SK-N-SH (cell line): Measurements from ENCODE around the gene KRTAP4-4. TPM values are rescaled to one million over a fixed set of nuclear protein-coding genes. Genes with fewer than 3 reads are reported as not detected.

Source experiments
- CTCF ChIA-PET: fragments of 300-600, 350-600 bp; formaldehyde crosslinking; extraction: SDS; loops from one replicate; lab custom pipeline; 2021; lab: Yijun Ruan, JAX
- POLR2A ChIA-PET: fragments of 350-600 bp; sonication (Branson Sonifier 250); formaldehyde crosslinking; extraction: SDS; loops from one replicate; lab custom pipeline; 2020; ENCODE audit warnings: antibody characterized with exemption, inconsistent platforms; lab: Yijun Ruan, JAX
- DNase-seq: peaks from one replicate; pipeline ENCODE4 v3.0.0; 2012
- H2AFZ ChIP-seq: fragments of 200-600 bp; sonication (generic); 2 replicates; pipeline ENCODE4 v1.8.1; 2016; ENCODE audit warnings: antibody characterized with exemption, mild to moderate bottlenecking, low read depth
- H3F3A ChIP-seq: fragments of 200-600 bp; sonication (generic); replicated peaks from 2 replicates; pipeline ENCODE3; 2016; ENCODE audit warnings: antibody characterized with exemption, mild to moderate bottlenecking; ENCODE audit not compliant: insufficient read depth
- H3K27ac ChIP-seq, 2 experiments: fragments of 200-500 bp in 1 of 2; fragments of 200-600 bp in 1 of 2; sonication (Bioruptor generic) in 1 of 2; sonication (generic), shearing (Covaris generic) in 1 of 2; 2 replicates each; pipeline versions ENCODE4 v1.5.1 to v1.6.1; 2014 to 2016; ENCODE audit warnings: low read depth in 2 of 2, inconsistent platforms in 1 of 2, low read length in 1 of 2, mild to moderate bottlenecking in 1 of 2, mixed read lengths in 1 of 2
- H3K27me3 ChIP-seq: fragments of 200-600 bp; sonication (generic), shearing (Covaris generic); 2 replicates; pipeline ENCODE4 v1.6.1; 2016; ENCODE audit warnings: mixed run types; ENCODE audit not compliant: insufficient read depth
- H3K36me3 ChIP-seq, 2 experiments: fragments of 200-500 bp in 1 of 2; fragments of 200-600 bp in 1 of 2; sonication (Bioruptor generic) in 1 of 2; sonication (generic) in 1 of 2; replicated peaks in 1 of 2; 2 replicates each; pipeline versions ENCODE3 to v1.5.1; 2014 to 2016; ENCODE audit warnings: low read length in 1 of 2, mild to moderate bottlenecking in 1 of 2; ENCODE audit not compliant: insufficient read depth in 2 of 2, control insufficient read depth in 1 of 2
- H3K4me1 ChIP-seq, 2 experiments: fragments of 200-500 bp in 1 of 2; fragments of 200-600 bp in 1 of 2; sonication (Bioruptor generic) in 1 of 2; sonication (generic), shearing (Covaris generic) in 1 of 2; 2 replicates each; pipeline versions ENCODE4 v1.5.1 to v1.6.1; 2014 to 2016; ENCODE audit warnings: low read depth in 1 of 2, low read length in 1 of 2, mixed run types in 1 of 2; ENCODE audit not compliant: insufficient read depth in 2 of 2, control insufficient read depth in 1 of 2
- H3K4me2 ChIP-seq: fragments of 200-600 bp; sonication (generic), shearing (Covaris generic); 2 replicates; pipeline ENCODE4 v1.6.1; 2017; ENCODE audit warnings: mixed run types
- H3K4me3 ChIP-seq, 2 experiments: fragments of 200-500 bp in 1 of 2; fragments of 200-600 bp in 1 of 2; sonication (Bioruptor generic) in 1 of 2; sonication (generic), shearing (Covaris generic) in 1 of 2; 2 replicates each; pipeline versions ENCODE4 v1.5.1 to v1.8.1; 2014 to 2016; ENCODE audit warnings: low read depth in 2 of 2, inconsistent platforms in 1 of 2, low read length in 1 of 2, mild to moderate bottlenecking in 1 of 2, mixed read lengths in 1 of 2, moderate library complexity in 1 of 2
- H3K79me2 ChIP-seq: fragments of 200-600 bp; sonication (generic); 2 replicates; pipeline ENCODE4 v1.8.1; 2017; ENCODE audit warnings: mild to moderate bottlenecking; ENCODE audit not compliant: insufficient read depth
- H3K9ac ChIP-seq: fragments of 200-600 bp; sonication (generic); 2 replicates; pipeline ENCODE4 v1.6.1; 2017; ENCODE audit warnings: mixed run types
- H3K9me2 ChIP-seq: fragments of 200-600 bp; sonication (generic); 2 replicates; pipeline ENCODE4 v1.6.1; 2017; ENCODE audit warnings: mixed run types
- H3K9me3 ChIP-seq: fragments of 200-600 bp; sonication (generic); 2 replicates; pipeline ENCODE4 v1.6.1; 2017; ENCODE audit warnings: mixed run types, mild to moderate bottlenecking, moderate library complexity
- H4K20me1 ChIP-seq: fragments of 200-600 bp; sonication (generic); 2 replicates; pipeline ENCODE4 v1.6.1; 2017; ENCODE audit warnings: mild to moderate bottlenecking, mixed run types; ENCODE audit not compliant: insufficient read depth
- EZH2phosphoT487 ChIP-seq: fragments of 200-600 bp; sonication (generic); IDR thresholded peaks from 2 replicates; pipeline ENCODE4 v1.6.1; 2017; ENCODE audit warnings: low read depth, mixed run types, mild to moderate bottlenecking, antibody characterized with exemption, moderate library complexity, borderline replicate concordance
- FOXM1 ChIP-seq: IDR thresholded peaks from 2 replicates; pipeline ENCODE4 v1.4.0; 2012; ENCODE audit warnings: low read depth, mild to moderate bottlenecking
- GATA2 ChIP-seq: sonication (generic); formaldehyde crosslinking; IDR thresholded peaks from 2 replicates; pipeline ENCODE4 v1.5.0; 2020; ENCODE audit warnings: mild to moderate bottlenecking, missing genetic modification reagents
- JUND ChIP-seq: IDR thresholded peaks from 2 replicates; pipeline ENCODE4 v1.4.0; 2012
- MEF2A ChIP-seq: IDR thresholded peaks from 2 replicates; pipeline ENCODE4 v1.4.0; 2012; ENCODE audit warnings: low read depth, borderline replicate concordance
- POLR2AphosphoS5 ChIP-seq: IDR thresholded peaks from 2 replicates; pipeline ENCODE4 v1.6.1; 2012; ENCODE audit warnings: low read depth, low read length
- RCOR1 ChIP-seq: fragments of 150-350 bp; IDR thresholded peaks from 2 replicates; pipeline ENCODE4 v1.6.1; 2017; ENCODE audit warnings: antibody characterized with exemption, low read length
- RFX5 ChIP-seq: IDR thresholded peaks from 2 replicates; pipeline ENCODE4 v1.6.1; 2012; ENCODE audit warnings: mild to moderate bottlenecking, improper control_type of control experiment, low read length
- TEAD4 ChIP-seq: IDR thresholded peaks from 2 replicates; pipeline ENCODE4 v1.4.0; 2012; ENCODE audit warnings: mild to moderate bottlenecking, borderline replicate concordance; ENCODE audit not compliant: insufficient read depth
- YY1 ChIP-seq: IDR thresholded peaks from 2 replicates; pipeline ENCODE4 v1.4.0; 2012; ENCODE audit warnings: low read depth, mild to moderate bottlenecking
- WGBS: methylation state at CpG from one replicate; pipeline ENCODE4 v1.1.6; 2017; ENCODE audit warnings: low lambda C conversion rate; 5-methylcytosine and 5-hydroxymethylcytosine counted together
- polyA plus RNA-seq, 3 experiments: library from polyadenylated mRNA; depleted of rRNA; stranded (reverse); fragments of >200 nt; gene quantifications; 2 replicates each; pipeline ENCODE4 v1.2.3, GENCODE V29; 2012
- TF ChIP-seq, protein P1 (sequence below): IDR thresholded peaks from 2 replicates; pipeline ENCODE4 v1.4.0; 2012; ENCODE audit warnings: low read depth, borderline replicate concordance
- TF ChIP-seq, protein P2 (sequence below): IDR thresholded peaks from 2 replicates; pipeline ENCODE4 v1.4.0; 2012; ENCODE audit warnings: low read depth
- TF ChIP-seq, protein P3 (sequence below): IDR thresholded peaks from 2 replicates; pipeline ENCODE4; 2012
- TF ChIP-seq, protein P4 (sequence below): IDR thresholded peaks from 2 replicates; pipeline ENCODE4 v1.4.0; 2012; ENCODE audit warnings: low read depth, borderline replicate concordance

The KRTAP4-4 gene
- polyA plus RNA-seq, 1 of the 3 experiments (the other 2 are of a cell fraction), result not detected

DNA sequence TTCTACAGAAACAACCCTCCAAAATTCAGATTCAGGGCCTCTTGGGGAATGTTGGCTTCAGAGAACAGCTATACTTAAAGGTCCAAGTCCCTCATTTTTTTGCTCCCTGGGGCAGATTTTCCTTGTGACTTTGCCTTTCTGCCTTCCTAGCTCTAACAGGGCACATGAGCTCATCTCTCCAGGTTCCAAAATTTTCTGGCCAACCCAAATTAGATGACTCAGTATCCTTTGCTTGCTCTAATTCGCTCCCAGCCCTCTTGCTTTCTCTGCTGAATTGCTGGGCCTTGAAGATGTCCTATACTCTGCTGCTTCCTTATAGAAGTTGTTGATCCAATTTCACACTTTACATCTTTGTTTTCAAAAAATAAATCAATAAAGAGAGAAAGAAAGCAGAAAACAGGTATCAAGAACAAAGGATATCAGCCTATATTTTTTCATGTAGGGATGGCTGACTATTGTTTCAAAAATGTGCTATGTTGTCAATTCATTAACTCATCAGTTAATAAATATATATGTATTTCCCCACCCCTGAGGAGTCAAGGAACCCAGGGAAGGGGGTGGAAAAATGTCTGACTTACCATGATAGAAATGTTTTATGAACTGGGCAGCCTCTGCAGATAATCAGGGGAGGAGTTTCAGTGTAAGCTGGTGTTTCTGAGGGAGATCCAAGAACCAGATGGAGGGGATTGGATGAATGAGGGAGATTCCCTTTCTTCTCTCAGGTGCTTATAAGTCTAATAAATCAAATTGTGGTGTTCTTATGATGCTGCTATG, 18.5 kb upstream of the KRTAP4-4 start:
- no peak for TF ChIP-seq RCOR1
- TF ChIP-seq, protein P1, sequence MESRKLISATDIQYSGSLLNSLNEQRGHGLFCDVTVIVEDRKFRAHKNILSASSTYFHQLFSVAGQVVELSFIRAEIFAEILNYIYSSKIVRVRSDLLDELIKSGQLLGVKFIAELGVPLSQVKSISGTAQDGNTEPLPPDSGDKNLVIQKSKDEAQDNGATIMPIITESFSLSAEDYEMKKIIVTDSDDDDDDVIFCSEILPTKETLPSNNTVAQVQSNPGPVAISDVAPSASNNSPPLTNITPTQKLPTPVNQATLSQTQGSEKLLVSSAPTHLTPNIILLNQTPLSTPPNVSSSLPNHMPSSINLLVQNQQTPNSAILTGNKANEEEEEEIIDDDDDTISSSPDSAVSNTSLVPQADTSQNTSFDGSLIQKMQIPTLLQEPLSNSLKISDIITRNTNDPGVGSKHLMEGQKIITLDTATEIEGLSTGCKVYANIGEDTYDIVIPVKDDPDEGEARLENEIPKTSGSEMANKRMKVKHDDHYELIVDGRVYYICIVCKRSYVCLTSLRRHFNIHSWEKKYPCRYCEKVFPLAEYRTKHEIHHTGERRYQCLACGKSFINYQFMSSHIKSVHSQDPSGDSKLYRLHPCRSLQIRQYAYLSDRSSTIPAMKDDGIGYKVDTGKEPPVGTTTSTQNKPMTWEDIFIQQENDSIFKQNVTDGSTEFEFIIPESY, result no peak
- TF ChIP-seq YY1, result no peak
- TF ChIP-seq, protein P2, sequence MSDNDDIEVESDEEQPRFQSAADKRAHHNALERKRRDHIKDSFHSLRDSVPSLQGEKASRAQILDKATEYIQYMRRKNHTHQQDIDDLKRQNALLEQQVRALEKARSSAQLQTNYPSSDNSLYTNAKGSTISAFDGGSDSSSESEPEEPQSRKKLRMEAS, result no peak
- no peak for TF ChIP-seq GATA2 (CRISPR knock-in tag)
- TF ChIP-seq FOXM1, result no peak
- TF ChIP-seq, protein P3, sequence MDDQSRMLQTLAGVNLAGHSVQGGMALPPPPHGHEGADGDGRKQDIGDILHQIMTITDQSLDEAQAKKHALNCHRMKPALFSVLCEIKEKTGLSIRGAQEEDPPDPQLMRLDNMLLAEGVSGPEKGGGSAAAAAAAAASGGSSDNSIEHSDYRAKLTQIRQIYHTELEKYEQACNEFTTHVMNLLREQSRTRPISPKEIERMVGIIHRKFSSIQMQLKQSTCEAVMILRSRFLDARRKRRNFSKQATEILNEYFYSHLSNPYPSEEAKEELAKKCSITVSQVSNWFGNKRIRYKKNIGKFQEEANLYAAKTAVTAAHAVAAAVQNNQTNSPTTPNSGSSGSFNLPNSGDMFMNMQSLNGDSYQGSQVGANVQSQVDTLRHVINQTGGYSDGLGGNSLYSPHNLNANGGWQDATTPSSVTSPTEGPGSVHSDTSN, result no peak
- TF ChIP-seq, protein P4, sequence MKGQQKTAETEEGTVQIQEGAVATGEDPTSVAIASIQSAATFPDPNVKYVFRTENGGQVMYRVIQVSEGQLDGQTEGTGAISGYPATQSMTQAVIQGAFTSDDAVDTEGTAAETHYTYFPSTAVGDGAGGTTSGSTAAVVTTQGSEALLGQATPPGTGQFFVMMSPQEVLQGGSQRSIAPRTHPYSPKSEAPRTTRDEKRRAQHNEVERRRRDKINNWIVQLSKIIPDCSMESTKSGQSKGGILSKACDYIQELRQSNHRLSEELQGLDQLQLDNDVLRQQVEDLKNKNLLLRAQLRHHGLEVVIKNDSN, result no peak
- no peak for TF ChIP-seq JUND
- TF ChIP-seq POLR2AphosphoS5, result no peak
- no peak for TF ChIP-seq RFX5
- TF ChIP-seq TEAD4, result no peak
- no peak for TF ChIP-seq EZH2phosphoT487
- no peak for TF ChIP-seq MEF2A
- H3K4me3 ChIP-seq, result no peak overlapping the region
- H2AFZ ChIP-seq, result no peak overlapping the region
- no peaks in the 10 kb centered on the region for H3K79me2 ChIP-seq
- POLR2A ChIA-PET, result no interaction called here
- peaks cover 34% of the 10 kb centered on the region for H3K27me3 ChIP-seq
- no peak for DNase-seq
- no peaks in the 10 kb centered on the region for H3F3A ChIP-seq
- H3K4me2 ChIP-seq, result no peak overlapping the region
- H3K36me3 ChIP-seq, result no peaks in the 10 kb centered on the region
- no peak overlapping the region for H3K27ac ChIP-seq
- H3K9me3 ChIP-seq, result no peaks in the 10 kb centered on the region
- no peak overlapping the region for H3K9ac ChIP-seq
- H3K9me2 ChIP-seq, result no peaks in the 10 kb centered on the region
- CTCF ChIA-PET, result no interaction called here
- no peaks in the 10 kb centered on the region for H3K4me1 ChIP-seq
- 25% methylated on average over 1 of the region's 1 CpG for WGBS
- no peaks in the 10 kb centered on the region for H4K20me1 ChIP-seq
